ENCODE results near the gene ENPP1.
A peak's percentile ranks its signal among the peaks of the same experiment; 100 is the strongest.
"Not testable (repeated sequence)": the region's sequence is repeated elsewhere in the genome, so short reads cannot be mapped to it uniquely, and the experiment has no call there.

ENPP1 gene

GRCh38 chr6:131897621-131898020 is 89.8 kb downstream of the ENPP1 start:
- H3K27ac ChIP-seq = no peak overlapping the region
- POLR2A ChIA-PET (ENCODE audit: low non-redundant PET) = no interaction called here
- no peak for TF ChIP-seq CTCF (conservative IDR thresholded peaks at IDR 0.05; ENCODE audit: low read depth)
- DNase-seq (ENCODE audit: low spot score) = no peak
- CTCF ChIA-PET = no interaction called here

GRCh38 chr6:131898718-131899117 is 90.9 kb downstream of the ENPP1 start:
- ChIA-PET CTCF (no interaction called here), POLR2A (ENCODE audit: low non-redundant PET) (no interaction called here)
- no peak for TF ChIP-seq CTCF (conservative IDR thresholded peaks at IDR 0.05; ENCODE audit: low read depth)
- no peak overlapping the region for H3K27ac ChIP-seq
- no peak for DNase-seq (ENCODE audit: low spot score)

GRCh38 chr6:131900231-131900630 is 92.4 kb downstream of the ENPP1 start:
- DNase-seq (ENCODE audit: low spot score) = no peak
- ChIA-PET POLR2A (ENCODE audit: low non-redundant PET) (no interaction called here), CTCF (no interaction called here)
- TF ChIP-seq CTCF (conservative IDR thresholded peaks at IDR 0.05; ENCODE audit: low read depth) = no peak
- no peak overlapping the region for H3K27ac ChIP-seq

GRCh38 chr6:131901326-131901873 is 93.6 kb downstream of the ENPP1 start:
- CTCF ChIA-PET = interaction anchor here (0.7 kb wide), 1 partner anchor 13 kb away, joined by 4 read pairs; no protein-coding TSS in a partner anchor
- H3K27ac ChIP-seq; DNase-seq (ENCODE audit: low spot score); POLR2A ChIA-PET (ENCODE audit: low non-redundant PET): not testable (repeated sequence)

DNA sequence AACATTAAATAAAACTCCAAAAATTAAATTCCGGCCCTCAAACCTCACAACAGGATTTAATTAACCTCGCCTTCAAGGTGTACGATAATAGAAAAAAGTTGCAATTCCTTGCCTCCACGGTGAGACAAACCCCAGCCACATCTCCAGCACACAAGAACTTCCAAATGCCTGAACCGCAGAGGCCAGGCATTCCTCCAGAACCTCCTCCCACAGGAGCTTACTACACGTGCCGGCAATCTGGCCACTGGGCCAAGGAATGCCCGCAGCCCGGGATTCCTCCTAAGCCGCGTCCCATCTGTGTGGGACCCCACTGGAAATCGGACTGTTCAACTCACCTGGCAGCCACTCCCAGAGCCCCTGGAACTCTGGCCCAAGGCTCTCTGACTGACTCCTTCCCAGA is 95.9 kb downstream of the ENPP1 start:
- CTCF ChIA-PET; H3K27ac ChIP-seq; DNase-seq (ENCODE audit: low spot score); POLR2A ChIA-PET (ENCODE audit: low non-redundant PET): not testable (repeated sequence)

- CTCF ChIA-PET = interaction anchor here (0.7 to 1.6 kb wide), 4 partner anchors 95 to 333 kb away, joined by 3 to 13 read pairs (median 4); no protein-coding TSS in a partner anchor
- DNase-seq (ENCODE audit: low spot score); H3K27ac ChIP-seq; POLR2A ChIA-PET (ENCODE audit: low non-redundant PET): not testable (repeated sequence)
Measured at GRCh38 chr6:131908787-131909186, 101.0 kb downstream of the ENPP1 start.

- no peak overlapping the region for H3K27ac ChIP-seq
- peak; percentile 40 for DNase-seq (ENCODE audit: low spot score)
- ChIA-PET CTCF (interaction anchor here (0.5 to 1.6 kb wide), 14 partner anchors 15 to 878 kb away, joined by 3 to 13 read pairs (median 4); partner anchors contain the start of gene MED23), POLR2A (ENCODE audit: low non-redundant PET) (no interaction called here)
- peak; percentile 89 for TF ChIP-seq CTCF (conservative IDR thresholded peaks at IDR 0.05; ENCODE audit: low read depth)
Measured at GRCh38 chr6:131909408-131910218, 101.8 kb downstream of the ENPP1 start.

DNA sequence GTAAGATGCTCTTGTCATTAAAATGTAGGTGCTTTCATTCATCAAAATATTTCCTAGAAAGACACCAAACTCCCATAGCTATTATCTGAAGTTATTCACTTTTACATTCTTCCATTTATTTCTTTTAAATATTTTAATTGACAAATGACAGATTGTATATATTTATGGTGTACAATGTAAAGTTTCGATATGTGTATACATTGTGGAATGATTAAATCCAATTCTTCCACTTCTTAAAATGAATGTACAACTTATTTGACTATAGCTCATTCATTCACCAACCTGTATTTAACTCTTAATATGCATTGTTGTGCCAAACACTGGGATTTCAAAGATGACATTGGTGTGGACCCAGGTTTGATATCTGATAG is 102.4 kb downstream of the ENPP1 start:
- ChIA-PET CTCF (interaction anchor here (0.5 to 1.6 kb wide), 9 partner anchors 14 to 370 kb away, joined by 3 to 13 read pairs (median 4); no protein-coding TSS in a partner anchor), POLR2A (ENCODE audit: low non-redundant PET) (no interaction called here)
- DNase-seq (ENCODE audit: low spot score) = no peak
- TF ChIP-seq CTCF (conservative IDR thresholded peaks at IDR 0.05; ENCODE audit: low read depth) = peak; percentile 47; the same call in 1 of the 2 replicates
- H3K27ac ChIP-seq = no peak overlapping the region

All from RWPE1 (cell line).